22Rv1 (cell line): ENCODE measurements around the gene LPIN1.
A peak's percentile ranks its signal among the peaks of the same experiment; 100 is the strongest.

Source experiments
- H3K27ac ChIP-seq: fragments of 450-650 bp; 2 replicates; pipeline ENCODE4 v1.5.1; 2017
- ZFX ChIP-seq: fragments of 450-650 bp; IDR thresholded peaks from 2 replicates; pipeline ENCODE4 v1.6.1; 2017; ENCODE audit warnings: antibody characterized with exemption, borderline replicate concordance
- TF ChIP-seq, protein P1 (sequence below): fragments of 450-650 bp; IDR thresholded peaks from 2 replicates; pipeline ENCODE4 v1.5.1; 2017; ENCODE audit warnings: mild to moderate bottlenecking

LPIN1 gene, protein sequence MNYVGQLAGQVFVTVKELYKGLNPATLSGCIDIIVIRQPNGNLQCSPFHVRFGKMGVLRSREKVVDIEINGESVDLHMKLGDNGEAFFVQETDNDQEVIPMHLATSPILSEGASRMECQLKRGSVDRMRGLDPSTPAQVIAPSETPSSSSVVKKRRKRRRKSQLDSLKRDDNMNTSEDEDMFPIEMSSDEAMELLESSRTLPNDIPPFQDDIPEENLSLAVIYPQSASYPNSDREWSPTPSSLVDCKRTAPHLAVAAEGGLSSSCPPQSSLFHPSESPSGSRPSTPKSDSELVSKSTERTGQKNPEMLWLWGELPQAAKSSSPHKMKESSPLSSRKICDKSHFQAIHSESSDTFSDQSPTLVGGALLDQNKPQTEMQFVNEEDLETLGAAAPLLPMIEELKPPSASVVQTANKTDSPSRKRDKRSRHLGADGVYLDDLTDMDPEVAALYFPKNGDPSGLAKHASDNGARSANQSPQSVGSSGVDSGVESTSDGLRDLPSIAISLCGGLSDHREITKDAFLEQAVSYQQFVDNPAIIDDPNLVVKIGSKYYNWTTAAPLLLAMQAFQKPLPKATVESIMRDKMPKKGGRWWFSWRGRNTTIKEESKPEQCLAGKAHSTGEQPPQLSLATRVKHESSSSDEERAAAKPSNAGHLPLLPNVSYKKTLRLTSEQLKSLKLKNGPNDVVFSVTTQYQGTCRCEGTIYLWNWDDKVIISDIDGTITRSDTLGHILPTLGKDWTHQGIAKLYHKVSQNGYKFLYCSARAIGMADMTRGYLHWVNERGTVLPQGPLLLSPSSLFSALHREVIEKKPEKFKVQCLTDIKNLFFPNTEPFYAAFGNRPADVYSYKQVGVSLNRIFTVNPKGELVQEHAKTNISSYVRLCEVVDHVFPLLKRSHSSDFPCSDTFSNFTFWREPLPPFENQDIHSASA

DNA sequence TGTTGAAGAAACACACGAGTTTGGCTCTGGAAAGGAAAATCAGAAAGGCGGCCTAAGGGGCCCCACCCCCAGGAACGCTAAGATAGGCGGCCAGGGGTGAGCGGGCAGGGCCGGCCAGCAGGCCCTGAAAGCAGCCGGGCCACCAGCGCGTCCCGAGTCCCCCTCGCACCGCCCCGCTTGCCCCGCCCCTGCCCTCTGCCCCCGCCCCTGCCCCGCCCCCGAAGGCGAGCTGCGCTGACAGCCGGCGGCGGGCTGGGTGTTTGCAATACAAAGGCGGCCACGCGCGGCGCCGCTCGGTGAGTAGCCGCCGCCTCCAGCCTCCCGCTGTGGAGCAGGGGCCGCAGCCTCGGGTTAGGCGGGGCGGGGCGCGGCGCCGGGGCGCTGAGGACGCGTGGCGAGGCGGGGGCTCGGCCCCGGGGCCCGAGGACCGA is at the start of gene LPIN1:
Gene LPIN1 (plus strand): TSS at position 257 of the 431 bp plus-strand sequence. CDS start 18,910 bp downstream, outside the sequence.
- peak within 1 kb of the TSS; percentile 78 for H3K27ac ChIP-seq
- TF ChIP-seq ZFX, result no peak
- TF ChIP-seq, protein P1, sequence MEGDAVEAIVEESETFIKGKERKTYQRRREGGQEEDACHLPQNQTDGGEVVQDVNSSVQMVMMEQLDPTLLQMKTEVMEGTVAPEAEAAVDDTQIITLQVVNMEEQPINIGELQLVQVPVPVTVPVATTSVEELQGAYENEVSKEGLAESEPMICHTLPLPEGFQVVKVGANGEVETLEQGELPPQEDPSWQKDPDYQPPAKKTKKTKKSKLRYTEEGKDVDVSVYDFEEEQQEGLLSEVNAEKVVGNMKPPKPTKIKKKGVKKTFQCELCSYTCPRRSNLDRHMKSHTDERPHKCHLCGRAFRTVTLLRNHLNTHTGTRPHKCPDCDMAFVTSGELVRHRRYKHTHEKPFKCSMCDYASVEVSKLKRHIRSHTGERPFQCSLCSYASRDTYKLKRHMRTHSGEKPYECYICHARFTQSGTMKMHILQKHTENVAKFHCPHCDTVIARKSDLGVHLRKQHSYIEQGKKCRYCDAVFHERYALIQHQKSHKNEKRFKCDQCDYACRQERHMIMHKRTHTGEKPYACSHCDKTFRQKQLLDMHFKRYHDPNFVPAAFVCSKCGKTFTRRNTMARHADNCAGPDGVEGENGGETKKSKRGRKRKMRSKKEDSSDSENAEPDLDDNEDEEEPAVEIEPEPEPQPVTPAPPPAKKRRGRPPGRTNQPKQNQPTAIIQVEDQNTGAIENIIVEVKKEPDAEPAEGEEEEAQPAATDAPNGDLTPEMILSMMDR, result peak; percentile 43

DNA sequence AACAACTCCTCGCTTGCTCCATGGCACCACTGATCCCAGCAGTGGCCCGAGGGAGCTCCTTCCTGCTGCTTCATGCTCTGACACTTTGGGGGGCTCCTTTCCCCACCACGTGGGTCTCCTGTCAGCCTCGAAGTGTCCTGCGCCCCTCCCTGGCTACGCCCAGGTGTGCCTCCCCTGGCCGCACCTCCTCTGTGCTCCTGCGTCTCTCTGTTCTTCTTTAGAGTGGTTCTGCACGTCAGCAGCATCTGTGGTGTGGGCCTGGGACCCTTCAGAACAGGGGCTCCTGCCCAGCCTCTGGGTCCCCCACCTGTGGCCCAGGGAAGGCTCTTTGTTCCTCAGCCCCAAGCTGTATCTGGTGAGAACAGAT is 49.7 kb upstream of the LPIN1 start:
- H3K27ac ChIP-seq, result no peak overlapping the region
- TF ChIP-seq, protein P1, result no peak
- TF ChIP-seq ZFX, result no peak

DNA sequence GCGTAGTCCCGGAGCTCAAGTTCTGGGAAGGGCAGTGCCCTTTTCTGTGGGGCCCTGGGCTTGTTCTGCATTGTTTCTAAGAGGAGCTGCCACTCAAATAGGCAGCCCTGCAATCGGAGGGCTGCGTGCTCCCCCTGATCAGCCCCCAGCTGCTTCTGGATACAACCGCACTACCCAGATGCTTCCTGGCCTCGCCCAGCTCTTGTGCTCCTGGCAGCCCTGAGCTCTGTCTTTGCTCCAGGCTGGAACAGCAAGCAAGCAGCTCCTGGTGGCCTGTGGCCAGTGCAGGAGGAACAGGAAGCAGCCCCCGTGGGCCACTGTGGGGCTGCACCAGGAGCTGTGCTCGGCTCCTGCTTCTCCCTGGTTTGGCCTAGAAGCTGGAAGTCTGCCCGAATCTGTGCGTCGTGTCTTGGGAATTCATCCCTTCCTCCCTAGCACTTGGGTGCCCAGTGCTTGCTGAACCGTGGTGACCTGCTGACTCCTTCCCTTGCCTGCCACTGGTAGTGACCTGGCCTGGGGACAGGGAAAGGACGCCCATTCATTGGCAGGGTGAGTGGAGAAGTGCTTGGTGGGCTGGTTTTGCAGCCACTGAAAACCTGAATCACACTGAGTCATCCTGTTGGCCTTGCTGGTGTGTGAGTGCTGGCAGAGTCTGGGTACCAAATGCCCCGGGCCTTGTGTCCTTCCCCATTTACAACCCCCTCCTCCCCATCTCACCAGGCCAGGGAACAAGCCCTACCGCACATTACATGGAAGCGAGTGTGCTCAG is 49.1 kb upstream of the LPIN1 start:
- TF ChIP-seq, protein P1, result no peak
- TF ChIP-seq ZFX, result no peak
- H3K27ac ChIP-seq, result no peak overlapping the region

DNA sequence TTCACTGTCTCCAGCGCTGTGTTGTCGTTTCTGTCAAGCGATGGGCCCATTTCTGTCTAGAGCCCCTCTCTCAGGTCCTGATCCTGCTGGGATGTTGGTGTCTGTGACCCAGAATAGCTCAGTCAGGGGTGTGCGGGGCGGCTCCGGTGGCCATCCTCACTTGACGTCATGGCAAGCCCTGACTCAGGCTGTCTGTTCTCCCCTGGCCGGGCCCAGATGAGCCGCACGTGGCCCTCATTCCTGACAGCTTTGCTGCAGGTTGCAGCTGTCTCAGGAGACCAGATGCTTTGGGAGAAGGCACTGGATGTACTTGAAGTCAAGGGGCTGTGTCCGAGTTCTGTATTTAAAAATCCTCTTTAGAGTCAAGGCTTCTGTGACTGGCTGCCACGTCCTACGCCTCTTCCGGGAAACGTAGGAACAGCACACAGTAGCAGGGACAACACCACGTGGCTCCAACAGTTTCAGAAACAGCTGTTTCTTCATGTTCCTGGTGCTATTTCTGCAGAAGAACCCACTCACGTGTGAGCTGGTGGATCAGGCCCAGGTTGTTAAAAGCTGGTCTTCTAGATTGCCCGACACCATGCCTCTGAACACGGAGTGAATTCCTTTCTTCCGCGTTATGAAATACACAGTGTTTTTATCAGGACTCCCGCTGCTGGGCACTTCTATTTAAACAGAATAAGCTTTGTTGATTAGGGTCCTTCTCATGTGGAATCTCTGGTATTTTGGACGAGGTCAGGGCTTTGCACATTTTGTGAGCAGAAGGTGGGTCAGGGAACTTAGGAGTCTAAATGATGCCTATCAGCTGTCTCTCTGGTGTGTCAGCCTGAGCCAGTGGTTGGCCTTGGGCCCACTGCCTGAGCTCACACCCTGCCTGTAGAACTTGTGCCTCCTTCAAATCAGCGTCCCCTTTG is 48.2 kb upstream of the LPIN1 start:
- no peak overlapping the region for H3K27ac ChIP-seq
- TF ChIP-seq ZFX, result no peak
- TF ChIP-seq, protein P1, result no peak

DNA sequence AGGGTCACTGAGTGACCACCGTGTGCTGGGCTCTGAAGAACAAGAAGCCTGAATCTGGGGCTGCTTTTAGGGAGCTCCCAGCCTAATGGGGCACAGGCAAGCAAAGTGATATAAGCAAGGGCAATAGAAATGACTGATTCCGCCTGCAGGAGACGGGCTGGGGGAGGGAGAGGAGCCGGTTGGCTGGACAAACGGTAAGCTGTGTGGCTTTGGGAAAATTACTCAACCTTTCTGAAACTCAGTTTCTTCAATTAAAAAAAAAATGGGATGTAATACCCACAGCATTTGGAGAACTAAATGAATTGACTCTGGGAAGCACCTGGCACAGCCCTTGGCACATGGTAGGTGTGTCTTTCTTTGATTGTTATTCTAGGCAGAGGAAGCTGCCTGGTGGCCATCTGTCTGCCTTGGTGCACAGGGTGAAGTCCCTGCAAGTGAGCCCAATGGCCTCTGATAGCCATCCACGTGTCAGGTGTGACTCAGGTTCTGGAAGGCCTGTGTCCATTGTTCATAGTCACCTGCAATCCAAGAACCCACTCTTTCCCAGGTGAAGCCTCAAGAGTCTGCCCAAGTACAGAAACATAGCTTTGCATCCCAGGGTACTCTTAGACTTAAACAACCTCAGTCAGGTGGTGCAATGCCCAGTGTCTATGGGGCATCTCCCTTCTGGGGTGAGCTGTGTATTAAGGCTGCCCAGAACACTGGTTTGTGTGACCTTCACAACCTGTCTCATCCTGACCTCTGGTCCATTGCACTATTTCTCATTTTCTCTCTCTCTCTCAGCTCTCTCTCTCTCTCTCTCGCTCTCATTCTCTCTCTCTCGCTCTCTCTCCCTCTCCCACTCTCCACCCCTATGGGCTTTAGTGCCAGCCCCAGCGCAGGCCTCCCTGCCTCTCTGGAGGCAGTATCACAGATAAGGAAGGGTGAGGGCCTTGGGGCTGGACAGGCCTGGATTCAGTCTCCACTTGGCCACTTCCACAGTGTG is 46.5 kb upstream of the LPIN1 start:
- no peak overlapping the region for H3K27ac ChIP-seq
- TF ChIP-seq ZFX, result no peak
- TF ChIP-seq, protein P1, result no peak
